K562 (cell line): ENCODE measurements around the gene POC1B. TPM values are rescaled to one million over a fixed set of nuclear protein-coding genes. Genes with fewer than 3 reads are reported as not detected.

Source experiments
- ATAC-seq: fragments of 200-7000 bp; cut with Tn5 transposase; 3 replicates; pipeline ENCODE4 v1.9.1; 2020; ENCODE audit warnings: moderate library complexity
- BruUV-seq: library from RNA; stranded (reverse); fragments of 400-500 nt; replicated peaks from 2 replicates; lab custom pipeline; 2021; lab: Mats Ljungman, UMichigan
- CTCF ChIA-PET: fragments of 300-600 bp; formaldehyde crosslinking; extraction: SDS; loops from one replicate; lab custom pipeline; 2021; ENCODE audit warnings: low intra/inter-chr PET ratio; lab: Yijun Ruan, JAX
- POLR2A ChIA-PET: fragments of 300-600, 350-650 bp; sonication (Branson Sonifier 250); formaldehyde crosslinking; extraction: SDS; loops from one replicate; lab custom pipeline; 2021; ENCODE audit warnings: antibody characterized with exemption, inconsistent platforms; lab: Yijun Ruan, JAX
- DNase-seq, 4 experiments: peaks; one replicate each; pipeline versions ENCODE4 v3.0.0 to v3.0.0-alpha.2; 2011 to 2018; ENCODE audit warnings: low spot score in 3 of 4, mixed read lengths in 3 of 4; ENCODE audit errors: extremely low read depth in 1 of 4
- FAIRE-seq: peaks from 2 replicates; lab custom pipeline; 2011; peaks lifted over from hg19 to GRCh38; lab: Jason Lieb, UNC
- H2AFZ ChIP-seq: 2 replicates; pipeline ENCODE4 v1.6.0; 2011; ENCODE audit warnings: low read depth, low read length, control low read depth, inconsistent platforms
- H3K27ac ChIP-seq: fragments of 200-600 bp; 3 replicates; pipeline ENCODE4 v1.8.0; 2011; ENCODE audit warnings: low read depth, mild to moderate bottlenecking, control low read depth, inconsistent platforms, low read length, moderate library complexity, mixed read lengths; ENCODE audit errors: extremely low read depth
- H3K27me3 ChIP-seq, 2 experiments: fragments of 300-600 bp in 1 of 2; 2 replicates in 1 of 2; 3 replicates in 1 of 2; pipeline versions ENCODE4 v1.6.0 to v1.8.0; 2011; ENCODE audit warnings: inconsistent platforms in 2 of 2, low read length in 2 of 2, mild to moderate bottlenecking in 1 of 2, mixed read lengths in 1 of 2, moderate library complexity in 1 of 2; ENCODE audit not compliant: control insufficient read depth in 2 of 2, insufficient read depth in 2 of 2
- H3K36me3 ChIP-seq: fragments of 300-600 bp; 3 replicates; pipeline ENCODE4 v1.8.0; 2011; ENCODE audit warnings: mild to moderate bottlenecking, low read length, inconsistent platforms; ENCODE audit not compliant: control insufficient read depth, insufficient read depth
- H3K4me1 ChIP-seq, 2 experiments: fragments of 200-600 bp in 1 of 2; replicated peaks in 1 of 2; 2 replicates in 1 of 2; 3 replicates in 1 of 2; pipeline versions ENCODE4 v1.5.1 to v1.8.0; 2011; ENCODE audit warnings: inconsistent platforms in 2 of 2, low read length in 2 of 2, mild to moderate bottlenecking in 1 of 2, mixed read lengths in 1 of 2, moderate library complexity in 1 of 2; ENCODE audit not compliant: control insufficient read depth in 2 of 2, insufficient read depth in 2 of 2
- H3K4me2 ChIP-seq: 2 replicates; pipeline ENCODE4 v1.6.1; 2011; ENCODE audit warnings: low read length, control low read depth, inconsistent platforms, mixed read lengths; ENCODE audit not compliant: insufficient read depth
- H3K4me3 ChIP-seq: fragments of 200-600 bp; sonication (generic), shearing (Covaris generic); 2 replicates; pipeline ENCODE4 v1.5.1; 2016; ENCODE audit warnings: control low read depth, inconsistent platforms
- H3K79me2 ChIP-seq: fragments of 200-600 bp; 3 replicates; pipeline ENCODE4 v1.8.0; 2011; ENCODE audit warnings: low read length, inconsistent platforms; ENCODE audit not compliant: control insufficient read depth, insufficient read depth
- H3K9ac ChIP-seq, 2 experiments: 2 replicates each; pipeline versions ENCODE4 v1.6.0 to v1.6.1; 2011; ENCODE audit warnings: low read depth in 2 of 2, low read length in 2 of 2, control low read depth in 1 of 2, inconsistent platforms in 1 of 2, mild to moderate bottlenecking in 1 of 2, mixed read lengths in 1 of 2; ENCODE audit not compliant: insufficient read depth in 1 of 2
- H3K9me1 ChIP-seq: one replicate; pipeline ENCODE4 v1.6.0; 2011; ENCODE audit warnings: inconsistent platforms, mild to moderate bottlenecking, low read length, moderate library complexity; ENCODE audit not compliant: control insufficient read depth, insufficient read depth
- H3K9me3 ChIP-seq: replicated peaks from 2 replicates; pipeline ENCODE4 v1.5.1; 2011; ENCODE audit warnings: low read depth, low read length, inconsistent platforms; ENCODE audit not compliant: control insufficient read depth, insufficient read depth
- H4K20me1 ChIP-seq: replicated peaks from 2 replicates; pipeline ENCODE4 v1.6.1; 2011; ENCODE audit warnings: low read length, inconsistent platforms, mixed read lengths; ENCODE audit not compliant: control insufficient read depth, insufficient read depth
- BRF2 ChIP-seq: IDR thresholded peaks from 3 replicates; pipeline ENCODE4 v1.6.1; 2011; ENCODE audit warnings: borderline replicate concordance, mild to moderate bottlenecking; ENCODE audit not compliant: insufficient read length, insufficient read depth
- DIDO1 ChIP-seq: fragments of 450-650 bp; IDR thresholded peaks from 2 replicates; pipeline ENCODE4 v1.6.1; 2016; ENCODE audit warnings: low read depth, missing biosample characterization, missing genetic modification characterization
- ERF ChIP-seq: fragments of 450-650 bp; formaldehyde crosslinking; IDR thresholded peaks from 2 replicates; pipeline ENCODE4 v1.4.0; 2020; ENCODE audit warnings: mild to moderate bottlenecking, mixed read lengths
- GTF2F1 ChIP-seq: IDR thresholded peaks from 2 replicates; pipeline ENCODE4 v1.6.1; 2011; ENCODE audit warnings: low read depth, low read length, improper control_type of control experiment
- HMGN3 ChIP-seq: IDR thresholded peaks from 2 replicates; pipeline ENCODE4 v1.6.1; 2011; ENCODE audit warnings: borderline replicate concordance, low read depth, mild to moderate bottlenecking, mixed read lengths, low read length; ENCODE audit not compliant: insufficient read length; ENCODE audit errors: extremely low read depth
- MEF2A ChIP-seq: IDR thresholded peaks from 2 replicates; pipeline ENCODE4 v1.6.1; 2011; ENCODE audit warnings: low read depth, mild to moderate bottlenecking, low read length, moderate library complexity; ENCODE audit not compliant: control insufficient read depth
- MIER1 ChIP-seq: fragments of 450-650 bp; IDR thresholded peaks from 2 replicates; pipeline ENCODE4 v1.6.1; 2016; ENCODE audit warnings: antibody characterized with exemption, mild to moderate bottlenecking, low read depth
- NFYB ChIP-seq: IDR thresholded peaks from 2 replicates; pipeline ENCODE4 v1.6.1; 2011; ENCODE audit warnings: mild to moderate bottlenecking, moderate library complexity; ENCODE audit not compliant: insufficient read length; ENCODE audit errors: extremely low read depth
- TSC22D4 ChIP-seq: fragments of 450-650 bp; IDR thresholded peaks from 2 replicates; pipeline ENCODE4 v1.6.1; 2016; ENCODE audit warnings: missing genetic modification characterization, missing biosample characterization, control low read depth
- ZNF449 ChIP-seq: fragments of 250-450 bp; sonication (Bioruptor Pico); IDR thresholded peaks from 2 replicates; pipeline ENCODE4 v1.8.0; 2022; ENCODE audit warnings: moderate library complexity, mild to moderate bottlenecking, inconsistent platforms
- ZNF77 ChIP-seq: fragments of 250-450 bp; sonication (Bioruptor Pico); IDR thresholded peaks from 2 replicates; pipeline ENCODE4 v1.5.0; 2020
- WGBS: fragments of 100-300 bp; shearing (Covaris generic); methylation state at CpG from one replicate; pipeline ENCODE4 v1.1.6; 2016; ENCODE audit warnings: low coverage, mixed read lengths; ENCODE audit not compliant: insufficient coverage; ENCODE audit errors: missing lambda C conversion rate; 5-methylcytosine and 5-hydroxymethylcytosine counted together
- in situ Hi-C: fragments of 300-500 bp; cut with MboI; formaldehyde crosslinking; loops from 4 replicates; pipeline ENCODE4 v1.15.0; 2018; ENCODE audit warnings: inconsistent platforms, mixed read lengths
- intact Hi-C: fragments of 100-400 bp; cut with micrococcal nuclease; formaldehyde crosslinking; loops from 2 replicates; pipeline ENCODE4 v1.14.2; 2022
- polyA plus RNA-seq, 8 experiments: library from polyadenylated mRNA; depleted of rRNA in 4 of 8; stranded (reverse) in 5 of 8; unstranded in 3 of 8; fragments of >200 nt; fragmentation: Nextera tagmentation in 2 of 8; fragmentation: Illumina TruSeq in 1 of 8; extraction: Ambion mirVana in 2 of 8; extraction: Trizol in 1 of 8; gene quantifications; 2 replicates each; pipeline versions ENCODE4 v1.2.1 to v1.2.3, GENCODE V29; 2011 to 2014; ENCODE audit warnings: inconsistent platforms in 1 of 8, missing spikeins in 1 of 8
- total RNA-seq, 7 experiments: library from RNA; depleted of rRNA in 6 of 7; stranded (reverse); fragments of >200 nt in 6 of 7; fragmentation: Illumina TruSeq in 2 of 7; extraction: Trizol in 2 of 7; gene quantifications; 2 replicates each; pipeline versions ENCODE4 v1.2.1 to v1.2.3, GENCODE V29; 2011 to 2021; ENCODE audit warnings: low replicate concordance in 1 of 7

The POC1B gene
- total and polyA plus RNA-seq, 9 of the 15 experiments (the other 6 are each of a cell fraction or from before 2014, with no cell fraction given): 4.5 to 16.1 (median 10.4) TPM

- Histone ChIP-seq H3K9me1 (no peaks in the 10 kb centered on the region), H2AFZ (no peak overlapping the region), H3K9ac (no peak overlapping the region), H3K27ac (no peak overlapping the region), H3K9me3 (no peaks in the 10 kb centered on the region), H4K20me1 (no peaks in the 10 kb centered on the region), H3K4me2 (no peak overlapping the region), H3K36me3 (no peaks in the 10 kb centered on the region), H3K4me1 (no peaks in the 10 kb centered on the region), H3K4me3 (no peak overlapping the region), H3K79me2 (no peaks in the 10 kb centered on the region), H3K27me3 (no peaks in the 10 kb centered on the region)
- TF ChIP-seq TSC22D4 (tag) (no peak), MIER1 (no peak)
- intact Hi-C loops: no loop called here
- POLR2A ChIA-PET: no interaction called here
- peak; percentile 50; the same call in 1 of the 3 replicates for ATAC-seq
- in situ Hi-C loops: no loop called here
- DNase-seq: no peak
- 24% methylated on average over 5 of the region's 6 CpGs for WGBS
- CTCF ChIA-PET: no interaction called here
- no TSS peak for BruUV-seq
- FAIRE-seq: no peak
Measured at GRCh38 chr12:89504560-89505346, 21.1 kb downstream of the POC1B start.

GRCh38 chr12:89501793-89502192 is 24.1 kb downstream of the POC1B start:
- ATAC-seq (no peak), FAIRE-seq (peak; percentile 35), DNase-seq (no peak)
- 0 out of 2 replicates have a peak, but pooled peaks cover 3% of the 10 kb centered on the region for H4K20me1 ChIP-seq
- BruUV-seq: no TSS peak
- no peaks in the 10 kb centered on the region for H3K9me3 ChIP-seq
- H3K4me2 ChIP-seq: no peak overlapping the region
- ChIA-PET POLR2A (no interaction called here), CTCF (no interaction called here)
- H3K9ac ChIP-seq: no peak overlapping the region
- H3K9me1 ChIP-seq: no peaks in the 10 kb centered on the region
- H3K4me3 ChIP-seq: no peak overlapping the region
- no peaks in the 10 kb centered on the region for H3K79me2 ChIP-seq
- H3K36me3 ChIP-seq: no peaks in the 10 kb centered on the region
- no peaks in the 10 kb centered on the region for H3K27me3 ChIP-seq
- intact Hi-C loops: no loop called here
- no peak overlapping the region for H3K27ac ChIP-seq
- in situ Hi-C loops: no loop called here
- H3K4me1 ChIP-seq: no peaks in the 10 kb centered on the region
- H2AFZ ChIP-seq: no peak overlapping the region
- no peak for TF ChIP-seq ERF
- TF ChIP-seq ZNF77 (CRISPR knock-in tag): no peak
- no peak for TF ChIP-seq BRF2
- no peak for TF ChIP-seq NFYB
- TF ChIP-seq DIDO1 (tag): no peak
- no peak for TF ChIP-seq ZNF449
- no peak for TF ChIP-seq MEF2A
- TF ChIP-seq GTF2F1: no peak
- TF ChIP-seq HMGN3: no peak
